Colonic mucosa (tissue), 4 donors: ENCODE results near the gene BOD1. TPM values are rescaled to one million over a fixed set of nuclear protein-coding genes. Genes with fewer than 3 reads are reported as not detected.

ENCODE experiments used
- DNase-seq: peaks from one replicate; pipeline ENCODE4 v3.0.0-alpha.2; 2020
- H3K27ac ChIP-seq: fragments of 200-600 bp; one replicate; pipeline ENCODE4 v1.8.0; 2021
- H3K27me3 ChIP-seq: fragments of 200-600 bp; one replicate; pipeline ENCODE4 v1.8.0; 2021
- H3K36me3 ChIP-seq: fragments of 200-600 bp; one replicate; pipeline ENCODE4 v1.8.0; 2021
- H3K4me1 ChIP-seq: fragments of 200-600 bp; one replicate; pipeline ENCODE4 v1.8.0; 2021; ENCODE audit warnings: mild to moderate bottlenecking
- H3K4me3 ChIP-seq: fragments of 200-600 bp; one replicate; pipeline ENCODE4 v1.8.0; 2021
- H3K9ac ChIP-seq, 2 donors: one replicate each; pipeline ENCODE4 v1.7.0; 2013; ENCODE audit warnings: control low read depth in 2 of 2, low read depth in 2 of 2, low read length in 2 of 2
- H3K9me3 ChIP-seq: fragments of 200-600 bp; one replicate; pipeline ENCODE4 v1.8.0; 2021
- intact Hi-C: fragments of 100-400 bp; cut with DNase I; formaldehyde crosslinking; loops from one replicate; pipeline ENCODE4 v1.14.1; 2022
- total RNA-seq, 2 donors: library from RNA; stranded (reverse); fragmentation: NEBNext Ultra II Directional in 1 of 2; extraction: Animal tissue kit (Norgen Biotek cat#: 25700) in 1 of 2; gene quantifications; one replicate each; pipeline ENCODE4 v1.2.1, GENCODE V29; 2021
- TF ChIP-seq, protein P1 (sequence below): fragments of 200-600 bp; IDR thresholded peaks from one replicate; pipeline ENCODE4 v1.8.0; 2022; ENCODE audit warnings: antibody characterized with exemption, mild to moderate bottlenecking
- donor health status: healthy.
- donor health status: DM: no; HTN: no; CAD: no.
- donor health status: DM: no; HTN: no; CAD: no.

The BOD1 gene
- total RNA-seq, 2 donors from 2014 or later: 24.4 to 31.1 TPM

DNA sequence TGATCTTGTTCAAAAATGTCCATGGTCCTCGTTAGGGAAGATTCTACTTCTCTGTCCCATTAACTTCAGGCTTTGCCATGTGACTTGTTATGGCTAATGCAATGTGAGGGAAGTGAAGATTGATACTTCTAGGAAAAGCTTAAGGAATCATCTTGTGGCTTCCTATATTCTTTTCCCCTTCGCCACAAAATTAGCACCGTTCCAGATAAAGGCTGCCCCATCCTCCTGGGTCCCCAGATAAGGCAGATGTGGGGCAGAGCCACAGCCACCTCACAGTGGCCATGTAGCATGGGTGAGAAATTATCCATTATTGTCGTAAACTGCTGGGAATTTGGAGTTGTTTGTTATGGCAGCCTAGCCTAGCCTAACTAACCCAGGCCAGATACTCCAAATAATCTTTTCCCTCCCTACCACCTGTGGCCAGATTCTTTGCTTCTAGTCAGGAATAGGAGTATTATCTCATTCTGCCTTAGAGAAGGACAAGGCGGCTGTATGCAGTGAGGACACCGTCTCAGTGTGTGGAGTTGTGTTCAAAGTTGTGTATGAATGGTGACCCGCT lies 31.9 kb upstream of the BOD1 start:
- intact Hi-C loops: no loop called here
- Histone ChIP-seq H3K9ac (no peak overlapping the region), H3K4me3 (no peak overlapping the region), H3K27ac (no peak overlapping the region), H3K27me3 (no peaks in the 10 kb centered on the region), H3K9me3 (no peaks in the 10 kb centered on the region), H3K4me1 (no peaks in the 10 kb centered on the region), H3K36me3 (no peaks in the 10 kb centered on the region)
- DNase-seq: no peak
- TF ChIP-seq, protein P1, sequence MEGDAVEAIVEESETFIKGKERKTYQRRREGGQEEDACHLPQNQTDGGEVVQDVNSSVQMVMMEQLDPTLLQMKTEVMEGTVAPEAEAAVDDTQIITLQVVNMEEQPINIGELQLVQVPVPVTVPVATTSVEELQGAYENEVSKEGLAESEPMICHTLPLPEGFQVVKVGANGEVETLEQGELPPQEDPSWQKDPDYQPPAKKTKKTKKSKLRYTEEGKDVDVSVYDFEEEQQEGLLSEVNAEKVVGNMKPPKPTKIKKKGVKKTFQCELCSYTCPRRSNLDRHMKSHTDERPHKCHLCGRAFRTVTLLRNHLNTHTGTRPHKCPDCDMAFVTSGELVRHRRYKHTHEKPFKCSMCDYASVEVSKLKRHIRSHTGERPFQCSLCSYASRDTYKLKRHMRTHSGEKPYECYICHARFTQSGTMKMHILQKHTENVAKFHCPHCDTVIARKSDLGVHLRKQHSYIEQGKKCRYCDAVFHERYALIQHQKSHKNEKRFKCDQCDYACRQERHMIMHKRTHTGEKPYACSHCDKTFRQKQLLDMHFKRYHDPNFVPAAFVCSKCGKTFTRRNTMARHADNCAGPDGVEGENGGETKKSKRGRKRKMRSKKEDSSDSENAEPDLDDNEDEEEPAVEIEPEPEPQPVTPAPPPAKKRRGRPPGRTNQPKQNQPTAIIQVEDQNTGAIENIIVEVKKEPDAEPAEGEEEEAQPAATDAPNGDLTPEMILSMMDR: no peak

DNA sequence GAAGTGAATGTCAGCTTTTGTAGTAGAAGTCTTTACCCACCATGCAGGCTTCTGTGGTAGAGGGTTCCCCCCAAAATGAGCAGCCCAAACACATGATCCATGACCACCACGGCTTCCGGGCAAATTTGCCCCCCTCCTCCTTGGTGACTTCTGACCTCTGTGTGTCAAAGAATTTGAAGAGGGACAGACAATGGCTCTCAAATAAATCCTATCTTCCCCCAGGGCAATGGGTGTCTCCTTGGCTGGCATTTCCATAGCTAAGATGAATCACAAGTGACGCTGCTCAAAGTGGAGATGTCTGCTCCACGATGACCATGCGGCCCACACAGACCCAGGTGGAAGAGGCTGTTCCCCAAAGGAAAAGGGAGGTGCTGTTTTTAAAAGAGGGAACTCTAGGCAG lies 30.2 kb upstream of the BOD1 start:
- Histone ChIP-seq H3K27me3 (no peaks in the 10 kb centered on the region), H3K4me1 (no peaks in the 10 kb centered on the region), H3K9me3 (no peaks in the 10 kb centered on the region), H3K9ac (no peak overlapping the region), H3K4me3 (no peak overlapping the region), H3K27ac (no peak overlapping the region), H3K36me3 (no peaks in the 10 kb centered on the region)
- TF ChIP-seq, protein P1: no peak
- DNase-seq: no peak
- intact Hi-C loops: no loop called here

DNA sequence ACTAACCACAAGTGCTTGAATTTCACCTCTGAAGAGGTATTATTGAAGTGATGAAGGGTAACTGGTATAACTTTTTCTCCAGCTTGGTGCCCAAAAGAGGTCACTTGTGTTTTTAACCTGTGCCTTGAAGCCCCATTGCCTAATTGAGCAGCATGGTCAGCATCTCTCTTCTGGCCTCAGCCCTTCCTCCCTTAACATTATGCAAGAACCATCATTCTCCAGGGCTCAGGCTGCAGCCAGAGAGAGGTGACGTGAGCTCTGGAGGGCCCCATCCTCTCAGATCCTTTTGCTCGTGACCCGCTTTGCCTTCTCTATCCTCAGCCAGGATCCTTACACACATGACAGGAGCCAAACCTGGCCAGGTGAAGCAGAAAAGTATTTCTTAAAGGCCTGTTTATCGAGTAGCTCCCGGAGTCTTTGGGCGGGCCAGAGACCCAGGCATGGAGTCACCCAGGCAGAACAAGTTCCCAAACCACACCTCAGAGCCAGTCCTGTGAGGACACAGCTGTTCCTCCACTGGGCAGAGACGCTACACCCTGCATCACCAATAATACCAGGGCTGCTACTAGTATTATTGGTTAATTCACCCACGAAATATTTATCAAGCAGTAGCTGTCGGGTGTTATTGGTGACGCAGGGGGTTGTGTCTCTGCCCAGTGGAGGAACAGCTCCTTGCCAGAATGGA lies 29.6 kb upstream of the BOD1 start:
- Histone ChIP-seq H3K9ac (no peak overlapping the region), H3K27ac (no peak overlapping the region), H3K36me3 (no peaks in the 10 kb centered on the region), H3K27me3 (no peaks in the 10 kb centered on the region), H3K4me3 (no peak overlapping the region), H3K4me1 (no peaks in the 10 kb centered on the region), H3K9me3 (no peaks in the 10 kb centered on the region)
- DNase-seq: no peak
- TF ChIP-seq, protein P1: no peak
- intact Hi-C loops: no loop called here

DNA sequence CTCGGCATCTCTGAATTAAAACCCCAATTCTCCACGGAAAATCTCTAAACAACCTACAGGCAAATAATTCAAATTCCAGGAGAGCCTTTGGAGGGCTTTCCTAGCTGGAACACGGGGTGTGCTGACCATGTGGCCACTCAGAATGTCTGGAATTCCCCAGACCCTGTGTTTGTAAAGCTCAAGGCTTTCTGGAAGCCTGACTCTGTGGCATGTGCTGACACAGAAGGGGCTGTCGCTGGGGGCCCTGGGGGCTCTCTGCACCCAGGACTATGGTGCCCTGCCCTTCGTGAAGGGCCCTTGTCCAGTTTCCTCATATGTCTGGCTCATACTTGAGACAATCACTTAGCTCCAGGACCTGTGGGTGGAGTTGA lies 29.0 kb upstream of the BOD1 start:
- TF ChIP-seq, protein P1: no peak
- DNase-seq: no peak
- H3K27ac ChIP-seq: no peak overlapping the region
- no peaks in the 10 kb centered on the region for H3K36me3 ChIP-seq
- no peaks in the 10 kb centered on the region for H3K9me3 ChIP-seq
- H3K4me1 ChIP-seq: no peaks in the 10 kb centered on the region
- H3K9ac ChIP-seq: no peak overlapping the region
- no peak overlapping the region for H3K4me3 ChIP-seq
- H3K27me3 ChIP-seq: no peaks in the 10 kb centered on the region
- intact Hi-C loops: no loop called here

DNA sequence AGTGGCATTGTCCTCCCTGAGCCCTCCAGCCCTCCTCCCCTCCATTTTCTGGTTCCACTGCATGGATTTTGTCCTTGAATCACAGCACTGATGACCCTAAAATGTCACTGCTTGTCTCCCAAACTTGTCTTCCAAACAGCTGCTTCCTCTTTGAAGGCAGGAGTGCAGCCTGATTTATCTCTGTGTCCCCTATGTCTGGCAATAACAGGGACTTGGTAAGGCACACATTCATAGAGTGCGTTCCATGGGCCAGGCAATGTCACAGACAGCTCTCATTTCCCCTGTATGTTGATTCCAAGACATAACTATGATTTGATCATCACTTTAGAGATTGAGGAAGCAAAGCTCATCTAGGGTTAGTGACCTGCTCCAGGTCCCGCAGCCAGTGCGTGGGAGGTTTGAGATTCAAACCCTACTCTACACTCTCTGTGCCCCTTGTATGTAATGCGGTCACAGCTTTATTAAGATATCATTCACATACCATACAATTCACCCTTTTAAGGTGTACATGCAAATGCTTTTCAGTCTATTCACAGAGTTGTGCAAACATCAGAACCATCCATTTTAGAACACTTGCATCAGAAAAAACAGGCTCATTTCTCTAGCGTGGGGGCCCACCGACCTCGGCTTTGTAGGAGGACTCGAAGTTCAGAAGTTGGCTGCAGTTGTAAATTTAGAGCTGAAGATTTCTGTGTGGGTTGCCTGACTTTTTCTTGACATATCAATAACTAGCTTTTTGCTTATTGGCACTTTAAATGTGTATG lies 28.4 kb upstream of the BOD1 start:
- Histone ChIP-seq H3K36me3 (no peaks in the 10 kb centered on the region), H3K4me3 (no peak overlapping the region), H3K9me3 (no peaks in the 10 kb centered on the region), H3K27me3 (no peaks in the 10 kb centered on the region), H3K4me1 (no peaks in the 10 kb centered on the region), H3K9ac (no peak overlapping the region), H3K27ac (no peak overlapping the region)
- TF ChIP-seq, protein P1: no peak
- intact Hi-C loops: no loop called here
- no peak for DNase-seq
